ENCODE results near the gene KCNH8. TPM values are rescaled to one million over a fixed set of nuclear protein-coding genes. Genes with fewer than 3 reads are reported as not detected.

KCNH8 gene
- total RNA-seq, 1 experiment from 2014 or later: not detected

DNA sequence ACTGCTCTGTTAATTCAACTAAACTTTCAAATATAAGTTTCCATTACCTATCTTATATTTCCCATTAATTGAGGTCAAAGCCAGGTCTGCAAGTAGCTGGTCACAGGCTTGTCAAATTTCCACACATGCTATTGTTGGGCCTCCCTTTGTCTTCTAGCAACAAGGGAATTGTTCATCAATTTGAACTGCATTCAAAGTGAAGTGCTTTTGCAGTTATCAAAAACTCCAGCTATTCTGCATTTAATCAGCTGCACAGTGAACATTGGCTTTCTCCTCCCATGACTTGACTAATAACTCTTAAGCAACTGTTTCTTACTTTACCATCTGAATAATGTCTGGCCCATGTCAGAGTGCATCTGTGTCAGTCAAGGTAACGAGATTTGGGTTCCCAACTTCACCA lies 198.4 kb downstream of the KCNH8 start:
- H3K27ac ChIP-seq (ENCODE audit: low read length): no peak overlapping the region
- no peak overlapping the region for H3K4me3 ChIP-seq (ENCODE audit: low read depth in 2 of 2, low read length in 2 of 2)
- H3K9me3 ChIP-seq (ENCODE audit: control insufficient read depth, insufficient read depth, low read depth, low read length): no peaks in the 10 kb centered on the region
- in situ Hi-C loops (cut with HindIII; ENCODE audit: low pct_unique_long_range_greater_than_20kb, low sequenced_read_pairs): no loop called here
- no peaks in the 10 kb centered on the region for H3K4me1 ChIP-seq (ENCODE audit: control insufficient read depth, insufficient read depth, low read length)
- no peaks in the 10 kb centered on the region for H3K27me3 ChIP-seq (ENCODE audit: control insufficient read depth, insufficient read depth, low read length)
- POLR2A ChIA-PET: no interaction called here
- DNase-seq (ENCODE audit: low read depth, low spot score) (no peak), ATAC-seq (no peak)
- no peaks in the 10 kb centered on the region for H3K36me3 ChIP-seq (ENCODE audit: control insufficient read depth, insufficient read depth, low read length)
- BruUV-seq (replicated peaks): no TSS peak
- CTCF ChIA-PET: no interaction called here
- intact Hi-C loops (cut with micrococcal nuclease; ENCODE audit: unreplicated experiment): no loop called here
- no peak for TF ChIP-seq SIN3A (IDR thresholded peaks at IDR 0.05; ENCODE audit: borderline replicate concordance, insufficient read depth, low read depth, low read length)
- TF ChIP-seq, protein P1, sequence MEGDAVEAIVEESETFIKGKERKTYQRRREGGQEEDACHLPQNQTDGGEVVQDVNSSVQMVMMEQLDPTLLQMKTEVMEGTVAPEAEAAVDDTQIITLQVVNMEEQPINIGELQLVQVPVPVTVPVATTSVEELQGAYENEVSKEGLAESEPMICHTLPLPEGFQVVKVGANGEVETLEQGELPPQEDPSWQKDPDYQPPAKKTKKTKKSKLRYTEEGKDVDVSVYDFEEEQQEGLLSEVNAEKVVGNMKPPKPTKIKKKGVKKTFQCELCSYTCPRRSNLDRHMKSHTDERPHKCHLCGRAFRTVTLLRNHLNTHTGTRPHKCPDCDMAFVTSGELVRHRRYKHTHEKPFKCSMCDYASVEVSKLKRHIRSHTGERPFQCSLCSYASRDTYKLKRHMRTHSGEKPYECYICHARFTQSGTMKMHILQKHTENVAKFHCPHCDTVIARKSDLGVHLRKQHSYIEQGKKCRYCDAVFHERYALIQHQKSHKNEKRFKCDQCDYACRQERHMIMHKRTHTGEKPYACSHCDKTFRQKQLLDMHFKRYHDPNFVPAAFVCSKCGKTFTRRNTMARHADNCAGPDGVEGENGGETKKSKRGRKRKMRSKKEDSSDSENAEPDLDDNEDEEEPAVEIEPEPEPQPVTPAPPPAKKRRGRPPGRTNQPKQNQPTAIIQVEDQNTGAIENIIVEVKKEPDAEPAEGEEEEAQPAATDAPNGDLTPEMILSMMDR (IDR thresholded peaks at IDR 0.05): no peak
- no peak for TF ChIP-seq TCF7L2 (IDR thresholded peaks at IDR 0.05; ENCODE audit: low read depth, low read length)
- TF ChIP-seq, protein P2, sequence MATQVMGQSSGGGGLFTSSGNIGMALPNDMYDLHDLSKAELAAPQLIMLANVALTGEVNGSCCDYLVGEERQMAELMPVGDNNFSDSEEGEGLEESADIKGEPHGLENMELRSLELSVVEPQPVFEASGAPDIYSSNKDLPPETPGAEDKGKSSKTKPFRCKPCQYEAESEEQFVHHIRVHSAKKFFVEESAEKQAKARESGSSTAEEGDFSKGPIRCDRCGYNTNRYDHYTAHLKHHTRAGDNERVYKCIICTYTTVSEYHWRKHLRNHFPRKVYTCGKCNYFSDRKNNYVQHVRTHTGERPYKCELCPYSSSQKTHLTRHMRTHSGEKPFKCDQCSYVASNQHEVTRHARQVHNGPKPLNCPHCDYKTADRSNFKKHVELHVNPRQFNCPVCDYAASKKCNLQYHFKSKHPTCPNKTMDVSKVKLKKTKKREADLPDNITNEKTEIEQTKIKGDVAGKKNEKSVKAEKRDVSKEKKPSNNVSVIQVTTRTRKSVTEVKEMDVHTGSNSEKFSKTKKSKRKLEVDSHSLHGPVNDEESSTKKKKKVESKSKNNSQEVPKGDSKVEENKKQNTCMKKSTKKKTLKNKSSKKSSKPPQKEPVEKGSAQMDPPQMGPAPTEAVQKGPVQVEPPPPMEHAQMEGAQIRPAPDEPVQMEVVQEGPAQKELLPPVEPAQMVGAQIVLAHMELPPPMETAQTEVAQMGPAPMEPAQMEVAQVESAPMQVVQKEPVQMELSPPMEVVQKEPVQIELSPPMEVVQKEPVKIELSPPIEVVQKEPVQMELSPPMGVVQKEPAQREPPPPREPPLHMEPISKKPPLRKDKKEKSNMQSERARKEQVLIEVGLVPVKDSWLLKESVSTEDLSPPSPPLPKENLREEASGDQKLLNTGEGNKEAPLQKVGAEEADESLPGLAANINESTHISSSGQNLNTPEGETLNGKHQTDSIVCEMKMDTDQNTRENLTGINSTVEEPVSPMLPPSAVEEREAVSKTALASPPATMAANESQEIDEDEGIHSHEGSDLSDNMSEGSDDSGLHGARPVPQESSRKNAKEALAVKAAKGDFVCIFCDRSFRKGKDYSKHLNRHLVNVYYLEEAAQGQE (IDR thresholded peaks at IDR 0.05; ENCODE audit: insufficient read depth in 1 of 2, low read depth in 2 of 2, low read length in 1 of 2): no peak
- no peak for TF ChIP-seq POLR2AphosphoS5 (IDR thresholded peaks at IDR 0.05; ENCODE audit: low read depth, low read length)

DNA sequence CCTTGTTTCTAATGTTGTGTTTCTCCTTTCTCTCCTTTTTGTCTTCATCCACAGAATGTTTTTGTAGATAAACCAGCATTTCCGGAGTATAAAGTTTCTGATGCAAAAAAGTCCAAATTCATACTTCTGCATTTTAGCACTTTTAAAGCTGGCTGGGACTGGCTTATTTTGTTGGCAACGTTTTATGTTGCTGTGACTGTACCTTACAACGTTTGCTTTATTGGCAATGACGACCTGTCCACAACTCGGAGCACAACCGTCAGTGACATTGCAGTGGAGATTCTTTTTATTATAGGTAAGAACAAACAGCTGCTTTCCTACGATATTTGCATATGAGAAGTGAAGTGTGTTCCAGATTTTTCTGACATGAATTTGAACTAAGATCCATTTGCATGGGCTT lies 199.4 kb downstream of the KCNH8 start:
- ATAC-seq (no peak), DNase-seq (ENCODE audit: low read depth, low spot score) (no peak)
- POLR2A ChIA-PET: no interaction called here
- no peaks in the 10 kb centered on the region for H3K4me1 ChIP-seq (ENCODE audit: control insufficient read depth, insufficient read depth, low read length)
- H3K27me3 ChIP-seq (ENCODE audit: control insufficient read depth, insufficient read depth, low read length): no peaks in the 10 kb centered on the region
- no TSS peak for BruUV-seq (replicated peaks)
- TF ChIP-seq, protein P2 (IDR thresholded peaks at IDR 0.05; ENCODE audit: insufficient read depth in 1 of 2, low read depth in 2 of 2, low read length in 1 of 2): no peak
- TF ChIP-seq SIN3A (IDR thresholded peaks at IDR 0.05; ENCODE audit: borderline replicate concordance, insufficient read depth, low read depth, low read length): no peak
- TF ChIP-seq TCF7L2 (IDR thresholded peaks at IDR 0.05; ENCODE audit: low read depth, low read length): no peak
- no peaks in the 10 kb centered on the region for H3K36me3 ChIP-seq (ENCODE audit: control insufficient read depth, insufficient read depth, low read length)
- CTCF ChIA-PET: no interaction called here
- intact Hi-C loops (cut with micrococcal nuclease; ENCODE audit: unreplicated experiment): loop anchor here (2.0 kb wide), 1 partner anchor 519 kb away; no protein-coding TSS in a partner anchor
- H3K4me3 ChIP-seq (ENCODE audit: low read depth in 2 of 2, low read length in 2 of 2): no peak overlapping the region
- H3K9me3 ChIP-seq (ENCODE audit: control insufficient read depth, insufficient read depth, low read depth, low read length): no peaks in the 10 kb centered on the region
- in situ Hi-C loops (cut with HindIII; ENCODE audit: low pct_unique_long_range_greater_than_20kb, low sequenced_read_pairs): no loop called here
- H3K27ac ChIP-seq (ENCODE audit: low read length): no peak overlapping the region

All from Panc1 (cell line).